ENCODE measurements around the gene TRAPPC2.
"Not testable (repeated sequence)": the region's sequence is repeated elsewhere in the genome, so short reads cannot be mapped to it uniquely, and the experiment has no call there.

The TRAPPC2 gene

DNA sequence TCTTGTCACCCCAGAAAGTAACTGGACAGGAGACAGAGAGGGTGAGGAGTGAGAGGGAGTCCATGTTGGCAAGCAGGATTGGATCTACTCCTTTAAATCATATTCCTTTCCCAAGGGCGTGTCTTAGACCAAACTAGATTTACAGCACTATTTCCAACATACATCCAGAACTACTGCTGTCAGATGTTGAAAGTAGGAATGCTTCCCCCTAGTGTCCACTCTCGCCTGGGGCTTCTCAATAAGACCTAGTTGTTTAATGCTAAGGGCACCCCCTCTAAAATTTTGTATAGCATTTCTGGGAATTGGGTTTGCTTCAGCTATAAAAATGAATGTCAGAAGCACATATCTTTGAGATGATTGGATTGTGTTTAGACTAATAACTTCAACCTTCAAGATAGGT is 13.4 kb upstream of the TRAPPC2 start:
- no peak for DNase-seq (ENCODE audit: low spot score)

DNA sequence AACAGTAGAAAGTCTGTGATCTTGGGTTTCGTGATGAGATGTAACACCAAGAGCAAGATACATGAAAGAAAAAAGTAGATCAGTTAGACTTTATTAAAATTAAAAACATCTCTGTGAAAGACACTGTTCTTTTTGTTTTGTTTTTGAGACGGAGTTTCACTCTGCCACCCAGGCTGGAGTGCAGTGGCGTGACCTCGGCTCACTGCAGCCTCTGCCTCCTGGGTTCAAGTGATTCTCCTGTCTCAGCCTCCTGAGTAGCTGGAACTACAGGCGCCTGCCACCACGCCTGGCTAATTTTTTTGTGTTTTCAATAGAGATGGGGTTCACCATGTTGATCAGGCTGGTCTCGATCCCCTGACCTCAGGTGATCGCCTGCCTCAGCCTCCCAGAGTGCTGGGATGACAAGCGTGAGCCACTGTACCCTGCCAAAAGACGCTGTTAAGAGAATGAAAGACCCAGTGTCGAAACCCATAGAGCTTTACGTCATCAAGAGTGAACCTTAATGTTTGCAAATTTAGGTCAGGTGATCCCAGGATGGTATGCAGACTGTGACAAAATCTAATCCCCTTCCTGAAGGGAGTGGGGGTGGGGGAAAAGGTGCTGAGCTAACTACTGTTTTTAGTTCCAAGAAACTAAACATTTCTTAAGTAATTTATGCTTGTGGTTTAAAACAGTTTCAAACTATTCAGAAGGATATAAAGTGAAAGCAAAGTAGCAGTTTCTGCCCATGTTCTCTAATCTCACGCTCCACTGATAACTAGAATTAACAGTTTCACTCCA is 8.2 kb upstream of the TRAPPC2 start:
- DNase-seq (ENCODE audit: low spot score): no peak

DNA sequence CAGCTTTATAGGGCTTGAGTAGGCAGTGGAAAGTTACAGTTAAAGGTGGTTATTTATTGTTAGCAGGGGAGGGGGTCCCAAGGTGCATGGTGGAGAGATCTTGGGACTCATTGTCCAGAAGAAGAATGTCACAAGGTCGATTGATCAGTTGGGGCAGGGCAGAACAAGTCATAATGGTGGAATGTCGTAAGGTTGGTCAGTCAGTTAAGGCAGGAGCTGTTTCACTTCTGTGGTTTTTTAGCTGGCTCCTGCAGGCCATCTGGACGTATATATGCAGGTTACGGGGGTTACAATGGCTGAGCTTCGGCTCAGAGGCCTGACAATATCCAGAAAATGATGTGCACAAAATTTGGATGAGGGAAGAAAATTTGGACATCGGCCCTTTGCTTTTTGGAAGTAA is 7.3 kb upstream of the TRAPPC2 start:
- DNase-seq (ENCODE audit: low spot score): no peak

DNA sequence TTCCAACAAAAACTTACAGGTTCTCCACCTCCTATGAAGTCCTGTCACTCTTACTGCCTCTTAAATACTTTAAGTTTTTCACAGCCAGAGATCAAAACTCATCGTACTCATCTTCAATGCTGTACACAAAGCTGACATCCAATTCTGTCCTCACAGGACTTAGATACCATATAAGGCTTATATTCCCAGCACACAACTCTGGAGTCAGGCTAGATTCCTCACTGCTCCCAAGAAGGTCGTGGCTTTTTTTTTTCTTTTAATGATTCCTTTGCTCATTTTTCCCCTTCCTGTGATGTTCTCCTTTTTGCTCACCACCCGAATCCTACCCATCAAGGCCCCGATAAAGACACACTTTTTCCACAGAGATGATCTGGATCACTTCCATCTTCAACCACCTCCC is 914 bp downstream of the TRAPPC2 start:
- no peak for DNase-seq (ENCODE audit: low spot score)

DNA sequence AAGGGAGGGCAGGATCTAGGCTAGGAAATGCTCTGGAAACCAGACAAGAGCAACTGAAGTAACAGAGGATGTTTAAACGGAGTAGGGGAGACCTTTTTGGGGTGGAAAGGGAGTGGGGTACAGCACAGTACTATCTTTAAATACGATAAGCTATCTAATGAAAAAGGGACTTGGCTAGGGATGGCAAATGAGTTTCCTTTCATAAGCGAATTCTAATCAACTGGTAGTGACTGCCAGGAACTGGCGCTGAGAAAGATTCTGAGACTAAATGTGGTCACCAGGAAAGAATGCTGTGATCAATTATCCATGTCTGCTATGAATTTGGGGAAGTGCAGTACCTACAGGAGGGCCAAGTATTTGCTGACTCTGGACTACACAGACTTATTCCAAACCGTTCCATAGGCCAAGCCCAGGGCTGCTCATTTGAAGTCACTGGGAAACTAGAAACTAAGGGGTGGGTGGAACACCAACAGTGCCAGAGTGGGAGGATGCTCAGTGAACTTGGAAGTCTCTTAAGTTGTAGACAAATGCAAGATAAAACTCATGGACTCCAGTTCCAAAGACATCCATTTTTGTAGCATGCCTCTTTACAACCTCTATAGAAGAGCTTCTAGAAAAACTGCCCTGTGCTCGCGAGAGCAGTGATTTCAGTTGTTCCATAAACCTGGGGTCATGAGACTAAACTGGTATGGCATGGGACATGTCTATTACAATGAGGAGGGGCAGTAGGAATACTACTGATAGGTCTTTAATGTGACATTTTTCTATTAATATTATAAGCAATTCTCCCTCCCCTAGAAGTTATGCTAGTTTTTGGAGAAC is 2.0 kb downstream of the TRAPPC2 start:
- no peak for DNase-seq (ENCODE audit: low spot score)

- DNase-seq (ENCODE audit: low spot score): not testable (repeated sequence)
These were observed 3.9 kb downstream of the TRAPPC2 start for GRCh38 chrX:13730523-13730922.

GRCh38 chrX:13726583-13726982 is 7.8 kb downstream of the TRAPPC2 start:
- not testable (repeated sequence) for DNase-seq (ENCODE audit: low spot score)

GRCh38 chrX:13724878-13725277 is 9.5 kb downstream of the TRAPPC2 start:
- not testable (repeated sequence) for DNase-seq (ENCODE audit: low spot score)

DNA sequence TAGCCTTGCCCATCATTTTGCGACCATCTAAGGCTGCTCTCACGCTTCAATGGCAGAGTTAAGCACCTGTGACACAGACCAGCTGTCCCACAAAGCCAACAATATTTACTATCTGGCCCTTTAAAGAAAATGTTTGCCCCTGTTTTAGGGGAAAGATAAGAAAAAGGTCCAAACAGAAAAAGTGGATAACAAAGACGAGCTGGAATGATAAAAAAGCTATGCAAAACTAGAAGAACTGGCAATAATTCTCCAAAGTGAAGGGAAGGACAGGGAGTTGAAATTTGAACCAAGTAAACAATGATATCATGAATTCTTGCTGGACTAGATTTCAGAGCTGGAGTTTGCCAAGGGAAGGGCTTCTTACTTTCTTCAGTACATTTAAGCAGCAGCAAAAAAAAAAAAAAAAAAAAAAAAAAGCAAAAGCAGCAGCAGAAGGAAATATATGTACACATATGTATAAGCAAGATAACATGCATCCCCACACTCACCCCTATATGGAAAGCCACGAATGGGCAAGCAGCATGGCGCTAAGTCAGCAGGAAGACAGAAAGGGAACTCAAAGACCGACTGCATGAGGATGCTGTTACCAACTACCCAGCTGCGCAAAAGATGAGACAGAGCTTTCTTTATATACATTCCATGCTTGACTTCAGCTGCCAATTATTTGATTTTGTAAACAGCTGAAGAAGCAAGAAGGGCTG is 12.5 kb downstream of the TRAPPC2 start:
- DNase-seq (ENCODE audit: low spot score): peak; percentile 7

GRCh38 chrX:13721371-13721770 is 13.0 kb downstream of the TRAPPC2 start:
- DNase-seq (ENCODE audit: low spot score): no peak

DNA sequence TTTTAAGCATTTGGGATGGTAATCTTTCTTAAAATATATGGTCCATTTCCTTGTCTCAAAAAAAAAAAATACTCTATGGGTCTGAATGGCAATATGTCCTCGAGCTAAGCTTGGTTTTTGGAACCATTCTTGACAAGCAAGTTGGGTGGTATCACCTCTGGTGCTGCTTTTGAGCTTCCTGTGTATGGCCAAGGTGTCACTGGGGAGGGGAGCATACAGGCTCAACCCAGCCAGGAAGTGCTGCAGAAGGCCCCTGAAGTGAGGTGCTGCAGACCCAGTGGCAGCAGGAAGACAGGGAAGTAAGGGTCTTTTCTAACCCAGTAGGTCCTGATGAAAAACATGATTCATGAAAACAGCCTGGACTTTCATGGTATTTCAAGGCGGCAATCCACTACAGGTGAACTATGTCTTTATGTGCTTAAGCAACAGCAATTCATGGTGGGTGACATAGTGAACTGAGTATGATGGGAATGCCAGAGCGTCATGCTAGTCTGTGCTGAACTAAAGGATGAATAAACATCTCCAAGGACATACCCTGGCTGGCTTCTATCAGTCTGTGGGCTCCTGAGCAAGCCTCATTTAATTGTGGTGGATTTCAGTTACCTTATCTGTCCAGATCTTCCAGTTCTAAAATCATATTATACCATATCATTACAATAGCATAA is 15.1 kb downstream of the TRAPPC2 start:
- DNase-seq (ENCODE audit: low spot score): no peak

DNA sequence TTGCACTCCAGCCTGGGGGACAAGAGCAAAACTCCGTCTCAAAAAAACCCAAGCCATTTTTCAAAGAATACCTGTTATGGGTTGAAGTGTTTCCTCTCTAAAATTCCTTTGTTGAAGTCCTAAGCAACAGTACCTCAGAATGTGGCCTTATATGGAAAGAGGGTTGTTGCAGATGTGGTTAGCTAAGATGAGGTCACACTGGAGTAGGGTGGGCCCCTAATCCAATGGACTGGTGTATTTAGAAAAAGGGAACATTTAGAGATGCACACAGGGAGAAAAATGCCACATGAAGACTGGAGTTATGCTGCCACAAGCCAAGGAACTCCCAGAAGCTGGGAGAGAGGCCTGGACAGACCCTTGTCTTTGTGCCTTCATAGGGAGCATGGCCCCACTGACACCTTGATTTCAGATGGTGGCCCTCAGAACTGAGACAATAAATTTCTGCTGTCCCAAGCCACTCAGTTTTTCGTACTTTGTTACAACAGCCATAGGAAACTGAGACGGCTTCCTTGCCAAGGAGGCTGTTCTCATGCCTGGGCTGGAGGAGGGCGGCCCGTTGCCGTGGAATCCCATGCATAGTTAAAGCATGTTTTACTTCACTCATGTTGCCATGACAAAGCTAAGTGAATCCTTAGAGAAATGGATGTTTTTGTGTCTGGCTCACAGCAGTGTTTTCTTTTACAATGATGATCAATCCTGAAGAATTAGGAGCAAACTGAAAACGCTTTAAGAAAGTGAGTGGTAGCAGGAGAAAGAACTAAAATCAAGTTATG is 16.5 kb downstream of the TRAPPC2 start:
- DNase-seq (ENCODE audit: low spot score): peak; percentile 18

GRCh38 chrX:13716905-13717304 is 17.5 kb downstream of the TRAPPC2 start:
- DNase-seq (ENCODE audit: low spot score): no peak

DNA sequence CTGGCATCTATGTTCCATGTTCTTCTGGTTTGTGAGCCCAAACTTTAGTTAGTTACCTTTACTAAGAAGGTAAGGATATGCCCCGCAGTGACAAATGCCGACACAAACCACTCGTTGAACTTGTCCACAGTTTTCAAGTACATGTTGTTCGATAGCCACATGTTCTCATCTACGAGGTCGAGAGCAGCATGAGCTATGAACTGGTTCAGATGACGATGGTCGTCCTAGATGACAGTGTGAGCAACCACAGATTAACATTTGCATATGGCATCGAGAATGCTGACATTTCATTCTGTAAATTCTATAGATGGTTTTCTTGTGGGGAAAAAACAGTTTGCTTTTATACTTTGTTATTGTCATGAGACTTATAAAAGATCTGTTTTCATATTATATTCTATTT is 18.0 kb downstream of the TRAPPC2 start:
- no peak for DNase-seq (ENCODE audit: low spot score)

GRCh38 chrX:13711141-13711540 is 23.3 kb downstream of the TRAPPC2 start:
- DNase-seq (ENCODE audit: low spot score): no peak

DNA sequence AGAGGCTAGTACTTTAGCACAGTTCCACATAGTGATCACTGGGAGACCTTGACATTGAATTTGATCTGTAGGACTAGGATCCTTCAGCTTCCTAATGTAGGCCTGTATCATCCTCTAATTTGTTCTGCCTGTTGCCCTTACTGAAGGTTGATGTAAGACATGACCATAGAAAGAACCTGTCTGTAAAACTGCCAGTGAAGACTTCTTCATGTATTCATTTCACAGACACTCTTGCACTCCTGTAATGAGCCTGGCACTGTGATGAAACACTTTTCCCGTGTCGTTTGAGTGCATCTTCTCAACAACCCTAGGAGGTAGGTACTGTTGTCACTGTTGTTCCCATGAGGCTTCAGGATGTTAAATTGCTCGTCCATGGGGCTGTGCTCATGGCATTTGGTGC is 30.8 kb downstream of the TRAPPC2 start:
- DNase-seq (ENCODE audit: low spot score): no peak

GRCh38 chrX:13703135-13703534 is 31.3 kb downstream of the TRAPPC2 start:
- DNase-seq (ENCODE audit: low spot score): no peak

DNA sequence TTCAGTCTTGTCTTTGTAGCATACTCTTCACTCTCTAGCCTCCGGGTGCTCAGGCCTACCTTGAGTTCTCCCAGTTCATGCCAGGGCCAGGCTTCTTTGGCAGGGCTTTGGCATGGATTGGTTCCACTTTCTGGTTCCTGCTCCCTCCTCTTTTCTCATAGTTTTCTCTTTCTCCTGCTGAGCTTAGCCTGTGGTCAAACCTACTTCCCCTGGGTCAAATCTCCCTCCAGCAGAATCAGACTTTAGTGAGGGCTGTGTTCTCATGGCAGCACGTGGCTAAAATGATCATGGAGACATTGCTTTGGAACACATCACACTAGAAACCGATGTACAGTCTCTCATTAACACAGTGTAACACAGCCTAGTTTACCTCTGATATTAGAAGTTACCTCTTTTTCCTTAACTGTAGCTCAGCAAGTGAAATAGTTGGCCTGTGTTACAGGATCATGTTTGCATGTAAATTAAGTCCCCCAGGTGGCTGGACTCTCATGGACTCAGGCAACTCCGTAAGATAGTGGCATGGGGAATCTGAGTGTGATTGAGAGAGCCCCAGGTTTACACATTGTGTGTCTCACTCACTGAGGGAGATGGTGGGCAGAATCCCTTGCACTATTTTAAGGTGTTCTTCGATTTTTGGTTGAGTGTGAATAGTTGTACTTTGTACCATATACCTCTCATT is 32.2 kb downstream of the TRAPPC2 start:
- no peak for DNase-seq (ENCODE audit: low spot score)

DNA sequence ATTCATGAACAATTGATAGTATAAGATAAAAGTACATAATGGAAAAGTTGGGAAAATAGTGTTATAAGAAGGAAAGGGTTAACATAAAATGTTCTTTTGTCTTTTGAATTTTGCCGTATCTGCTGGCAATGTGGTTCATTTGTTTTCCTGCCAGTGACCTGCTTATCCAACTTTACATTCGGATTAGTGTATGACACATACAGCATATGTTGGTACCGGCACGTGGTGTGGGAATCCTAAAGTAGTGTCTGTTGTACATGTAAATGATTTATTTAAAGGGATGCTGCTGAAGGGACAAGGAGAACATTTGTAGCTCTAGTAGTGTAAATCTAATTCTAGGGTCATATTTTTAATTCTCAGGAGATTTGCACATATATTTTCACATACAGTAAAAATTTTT is 34.0 kb downstream of the TRAPPC2 start:
- no peak for DNase-seq (ENCODE audit: low spot score)

- no peak for DNase-seq (ENCODE audit: low spot score)
These were observed 35.1 kb downstream of the TRAPPC2 start for GRCh38 chrX:13699183-13699826.
